ENCODE data around the gene LGMN. TPM values are rescaled to one million over a fixed set of nuclear protein-coding genes. Genes with fewer than 3 reads are reported as not detected.

LGMN gene
- total RNA-seq (2014; rRNA removed; shearing (Covaris generic); ENCODE audit: low replicate concordance), result not detected in 2 replicates

DNA sequence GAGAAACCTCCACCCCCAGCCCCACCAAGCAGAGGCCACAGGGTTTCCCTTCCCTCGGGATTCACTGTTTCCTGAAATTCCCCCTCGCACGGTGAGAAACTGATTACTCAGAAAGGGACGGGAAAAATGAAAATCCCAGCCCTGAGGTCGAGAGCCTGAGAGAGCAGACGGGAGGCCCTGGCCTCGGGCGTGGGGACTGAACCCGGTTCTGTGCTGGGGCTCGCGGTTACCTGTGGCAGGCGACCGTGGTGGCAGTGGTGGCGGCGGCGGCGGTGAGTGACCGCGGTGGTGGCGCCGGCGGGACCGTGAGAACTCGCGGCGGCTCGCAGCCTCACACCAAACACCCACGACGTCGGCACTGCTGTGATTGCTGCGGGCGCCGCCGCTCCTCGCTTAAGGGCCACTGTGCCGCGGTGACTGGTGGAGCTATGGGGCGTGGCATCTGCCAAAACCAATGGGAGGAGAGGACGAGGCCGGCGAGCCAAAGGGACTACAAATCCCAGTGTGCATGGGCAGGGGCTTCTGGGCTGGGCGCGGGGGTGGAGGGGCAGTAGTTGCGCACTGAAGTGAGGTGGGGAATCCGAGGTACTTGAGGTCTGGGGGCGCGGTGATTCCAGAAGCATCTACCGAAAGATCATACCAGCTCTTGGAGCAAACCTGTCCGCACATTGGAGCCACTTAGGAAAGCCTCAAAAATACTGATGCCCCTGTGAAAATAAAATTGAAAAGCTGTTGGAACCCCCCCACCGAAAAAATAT, at the start of gene LGMN:
Gene LGMN, minus strand, starts transcription at position 369 of the 758 bp plus-strand sequence. CDS start 15,841 bp downstream, outside the sequence.
- H3K9me3 ChIP-seq (ENCODE audit: low read length), result peaks cover 3% of the 10 kb centered on the region; the same call in 1 of the 2 replicates
- H3K9me2 ChIP-seq (replicated peaks; ENCODE audit: insufficient read depth, low read length), result no peaks in the 10 kb centered on the region
- H3K4me3 ChIP-seq (ENCODE audit: low read length), result no peak within 1 kb of the TSS
- H3K79me2 ChIP-seq (ENCODE audit: low read length), result no peaks in the 10 kb centered on the region
- H3K27me3 ChIP-seq (ENCODE audit: low read length), result no peaks in the 10 kb centered on the region
- H3K9ac ChIP-seq (ENCODE audit: low read length), result no peak within 1 kb of the TSS
- no peak within 1 kb of the TSS for H3K27ac ChIP-seq (ENCODE audit: low read length)
- H4K20me1 ChIP-seq (ENCODE audit: insufficient read depth, low read depth, low read length), result no peaks in the 10 kb centered on the region
- H3K4me1 ChIP-seq (ENCODE audit: low read length), result peaks cover 5% of the 10 kb centered on the region; the same call in 1 of the 2 replicates
- no peak for DNase-seq
- no peak within 1 kb of the TSS for H3K4me2 ChIP-seq (ENCODE audit: low read depth, low read length, poor library complexity, severe bottlenecking)
- no peak within 1 kb of the TSS; the same call in 1 of the 2 replicates for H2AFZ ChIP-seq (ENCODE audit: low read length)
- no peaks in the 10 kb centered on the region for H3K36me3 ChIP-seq (ENCODE audit: insufficient read depth, low read length)

DNA sequence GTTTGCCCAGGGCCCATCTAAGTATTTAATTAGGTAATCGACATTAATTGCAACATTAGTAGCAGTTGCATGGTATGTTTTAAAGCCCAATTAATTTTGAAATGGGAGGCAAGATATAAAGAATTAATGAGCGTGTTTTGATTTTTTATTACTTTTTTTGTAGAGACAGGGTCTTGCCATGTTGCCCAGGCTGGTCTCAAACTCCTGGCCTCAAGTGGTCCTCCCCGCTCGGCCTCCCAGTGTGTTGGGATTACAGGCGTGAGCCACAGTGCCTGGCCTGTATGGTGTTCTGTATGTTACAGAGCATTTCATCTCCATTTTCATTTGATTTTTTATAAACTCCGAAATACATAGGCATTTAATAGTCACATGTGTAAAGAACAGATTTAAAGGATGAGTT, 46.5 kb upstream of the LGMN start:
- Histone ChIP-seq H3K9me3 (ENCODE audit: low read length) (peaks cover 10% of the 10 kb centered on the region), H4K20me1 (ENCODE audit: insufficient read depth, low read depth, low read length) (no peaks in the 10 kb centered on the region), H2AFZ (ENCODE audit: low read length) (no peak overlapping the region), H3K27me3 (ENCODE audit: low read length) (peaks cover 3% of the 10 kb centered on the region; the same call in 1 of the 2 replicates), H3K27ac (ENCODE audit: low read length) (peak overlapping the region; percentile 51), H3K4me1 (ENCODE audit: low read length) (peaks cover 22% of the 10 kb centered on the region), H3K9me2 (replicated peaks; ENCODE audit: insufficient read depth, low read length) (no peaks in the 10 kb centered on the region), H3K4me2 (ENCODE audit: low read depth, low read length, poor library complexity, severe bottlenecking) (peak overlapping the region; percentile 92), H3K79me2 (ENCODE audit: low read length) (peaks cover 50% of the 10 kb centered on the region), H3K9ac (ENCODE audit: low read length) (peak overlapping the region; percentile 92), H3K36me3 (ENCODE audit: insufficient read depth, low read length) (peaks cover 23% of the 10 kb centered on the region), H3K4me3 (ENCODE audit: low read length) (peak overlapping the region; percentile 96)
- no peak for DNase-seq

DNA sequence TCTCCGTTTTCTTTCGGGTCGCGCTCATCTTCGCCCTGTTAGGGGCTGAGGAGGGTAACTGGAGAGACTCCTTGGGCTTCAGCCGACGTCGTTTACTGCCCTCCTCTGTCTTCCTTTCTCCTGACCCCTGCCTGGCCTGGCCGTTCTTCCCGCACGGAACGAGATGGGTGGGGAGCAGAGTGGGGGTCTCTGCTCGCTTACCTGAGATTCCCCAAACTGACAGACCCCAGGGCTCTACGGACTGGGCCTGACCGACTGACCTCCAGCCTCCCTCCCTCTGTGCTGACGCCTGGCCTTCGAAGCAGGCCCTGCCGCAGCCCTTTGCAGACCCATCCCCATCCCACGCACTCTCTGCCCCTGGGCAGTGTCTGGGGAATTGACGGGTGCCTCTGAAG, 46.1 kb upstream of the LGMN start:
- peaks cover 10% of the 10 kb centered on the region for H3K9me3 ChIP-seq (ENCODE audit: low read length)
- peak overlapping the region; percentile 96 for H3K4me3 ChIP-seq (ENCODE audit: low read length)

DNA sequence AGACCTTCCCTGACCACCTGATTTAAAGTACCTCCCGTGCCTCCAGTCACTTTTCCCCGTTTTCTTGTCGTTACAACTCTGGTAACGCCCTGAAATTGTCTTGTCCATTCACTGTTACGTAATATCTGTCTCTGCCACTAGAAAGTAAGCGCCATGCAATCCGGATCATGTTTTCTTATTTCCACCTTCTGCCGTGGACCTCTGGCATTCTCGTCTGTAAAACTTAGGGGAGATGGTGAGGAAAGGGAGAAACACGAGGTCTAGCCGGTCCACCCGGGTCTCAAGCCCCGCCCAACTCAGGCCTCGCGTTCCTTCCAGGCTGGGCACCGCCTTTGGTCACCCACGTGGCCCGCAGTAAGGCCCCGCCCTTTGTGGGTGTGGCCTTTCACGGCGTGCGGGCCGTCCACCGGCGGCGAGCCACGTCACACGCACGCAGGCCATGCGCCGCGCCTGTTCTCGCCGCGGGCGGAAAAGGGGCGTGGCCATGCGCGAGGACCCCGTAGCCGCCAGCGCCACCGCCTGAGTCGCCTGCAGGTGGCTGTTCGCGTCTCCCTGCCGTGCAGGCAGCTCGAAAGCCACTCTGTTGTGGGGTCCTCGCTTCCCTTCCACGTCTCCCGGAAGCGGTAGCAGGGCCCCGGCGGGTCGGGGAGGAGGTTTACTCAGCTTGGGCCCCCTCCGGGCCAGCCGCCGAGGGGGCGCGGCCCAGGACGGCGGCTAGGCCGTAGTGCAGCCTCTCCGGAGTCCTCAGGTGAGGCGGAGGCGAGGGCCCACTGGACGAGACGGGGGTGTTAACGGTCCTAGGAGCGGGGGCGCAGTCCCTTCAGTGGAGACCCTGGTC, 45.5 kb upstream of the LGMN start, which contains the start of gene GOLGA5:
Gene GOLGA5, plus strand, starts transcription at position 597 of the 838 bp plus-strand sequence. CDS start 3,133 bp downstream, outside the sequence.
- peaks cover 22% of the 10 kb centered on the region for H3K4me1 ChIP-seq (ENCODE audit: low read length)
- H3K9ac ChIP-seq (ENCODE audit: low read length), result peak within 1 kb of the TSS; percentile 92
- H3K27me3 ChIP-seq (ENCODE audit: low read length), result peaks cover 3% of the 10 kb centered on the region; the same call in 1 of the 2 replicates
- peaks cover 44% of the 10 kb centered on the region for H3K79me2 ChIP-seq (ENCODE audit: low read length)
- peak within 1 kb of the TSS; percentile 51 for H3K27ac ChIP-seq (ENCODE audit: low read length)
- H3K4me3 ChIP-seq (ENCODE audit: low read length), result peak within 1 kb of the TSS; percentile 96
- peaks cover 23% of the 10 kb centered on the region for H3K36me3 ChIP-seq (ENCODE audit: insufficient read depth, low read length)
- H4K20me1 ChIP-seq (ENCODE audit: insufficient read depth, low read depth, low read length), result no peaks in the 10 kb centered on the region
- DNase-seq, result peak; percentile 100
- H3K9me2 ChIP-seq (replicated peaks; ENCODE audit: insufficient read depth, low read length), result no peaks in the 10 kb centered on the region
- peaks cover 10% of the 10 kb centered on the region for H3K9me3 ChIP-seq (ENCODE audit: low read length)
- H3K4me2 ChIP-seq (ENCODE audit: low read depth, low read length, poor library complexity, severe bottlenecking), result peak within 1 kb of the TSS; percentile 92
- H2AFZ ChIP-seq (ENCODE audit: low read length), result peak within 1 kb of the TSS; percentile 67

More for the DNA sequence above, 46.1 kb upstream of the LGMN start:
- H4K20me1 ChIP-seq (ENCODE audit: insufficient read depth, low read depth, low read length), result no peaks in the 10 kb centered on the region
- peaks cover 46% of the 10 kb centered on the region for H3K79me2 ChIP-seq (ENCODE audit: low read length)
- peak overlapping the region; percentile 51; the same call in 1 of the 2 replicates for H2AFZ ChIP-seq (ENCODE audit: low read length)
- peaks cover 18% of the 10 kb centered on the region for H3K4me1 ChIP-seq (ENCODE audit: low read length)
- peak overlapping the region; percentile 51 for H3K27ac ChIP-seq (ENCODE audit: low read length)
- H3K9me2 ChIP-seq (replicated peaks; ENCODE audit: insufficient read depth, low read length), result no peaks in the 10 kb centered on the region
- peak overlapping the region; percentile 92 for H3K9ac ChIP-seq (ENCODE audit: low read length)
- peaks cover 3% of the 10 kb centered on the region; the same call in 1 of the 2 replicates for H3K27me3 ChIP-seq (ENCODE audit: low read length)
- DNase-seq, result peak; percentile 55
- H3K36me3 ChIP-seq (ENCODE audit: insufficient read depth, low read length), result peaks cover 23% of the 10 kb centered on the region
- peak overlapping the region; percentile 92 for H3K4me2 ChIP-seq (ENCODE audit: low read depth, low read length, poor library complexity, severe bottlenecking)

DNA sequence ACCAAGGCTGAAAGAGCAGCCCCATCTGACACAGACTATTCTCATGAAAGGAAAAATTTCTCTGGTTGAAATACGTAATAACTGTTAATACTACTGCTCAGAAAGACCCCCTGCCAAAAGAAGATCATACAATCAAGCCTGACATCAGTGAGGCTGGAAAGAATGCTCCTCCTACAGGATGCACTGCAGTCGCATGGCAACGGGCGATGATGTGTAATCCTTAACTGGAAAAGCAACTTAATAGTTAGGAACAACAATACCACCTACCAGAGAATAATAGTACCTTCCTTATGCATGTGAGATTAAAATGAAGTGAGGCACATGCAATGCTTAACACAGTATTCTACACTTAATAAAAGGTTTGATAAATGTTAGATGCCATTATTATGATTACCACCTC, 44.5 kb upstream of the LGMN start:
- Histone ChIP-seq H2AFZ (ENCODE audit: low read length) (0 out of 2 replicates have a peak overlapping the region, but pooled peaks have one; percentile 67), H3K9ac (ENCODE audit: low read length) (no peak overlapping the region), H3K4me1 (ENCODE audit: low read length) (peaks cover 22% of the 10 kb centered on the region), H4K20me1 (ENCODE audit: insufficient read depth, low read depth, low read length) (no peaks in the 10 kb centered on the region), H3K27me3 (ENCODE audit: low read length) (peaks cover 3% of the 10 kb centered on the region; the same call in 1 of the 2 replicates), H3K79me2 (ENCODE audit: low read length) (peaks cover 34% of the 10 kb centered on the region), H3K4me3 (ENCODE audit: low read length) (0 out of 2 replicates have a peak overlapping the region, but pooled peaks have one; percentile 38), H3K9me3 (ENCODE audit: low read length) (peaks cover 10% of the 10 kb centered on the region), H3K4me2 (ENCODE audit: low read depth, low read length, poor library complexity, severe bottlenecking) (no peak overlapping the region), H3K27ac (ENCODE audit: low read length) (no peak overlapping the region), H3K9me2 (replicated peaks; ENCODE audit: insufficient read depth, low read length) (no peaks in the 10 kb centered on the region), H3K36me3 (ENCODE audit: insufficient read depth, low read length) (peaks cover 13% of the 10 kb centered on the region)
- no peak for DNase-seq

DNA sequence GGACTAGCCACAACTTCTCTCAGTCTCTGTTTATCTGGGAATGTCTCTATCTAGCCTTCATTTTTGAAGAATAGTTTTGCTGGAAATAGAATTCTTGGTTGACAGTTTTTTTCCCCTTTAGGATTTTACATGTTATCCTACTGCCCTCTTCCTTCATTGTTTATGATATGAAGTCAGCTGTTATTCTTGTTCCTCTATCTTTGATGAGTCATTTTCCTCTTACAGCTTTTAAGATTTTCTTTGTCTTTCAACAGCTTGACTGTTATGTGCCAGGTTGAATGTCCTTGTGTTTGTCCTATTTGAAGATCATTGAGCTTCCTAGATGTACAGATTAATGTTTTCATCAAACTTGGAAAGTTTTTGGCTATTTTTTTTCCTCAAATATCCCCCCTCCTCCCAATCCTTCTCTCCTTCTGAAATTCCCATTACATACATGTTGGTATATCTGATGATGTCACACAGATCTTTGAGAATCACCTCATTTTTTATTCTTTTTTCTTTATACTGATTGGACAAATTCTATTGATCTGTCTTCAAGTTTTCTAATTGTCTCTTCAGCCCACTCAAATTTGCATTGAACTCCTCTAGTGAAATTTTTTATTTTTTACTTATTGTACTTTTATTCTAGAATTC, 41.1 kb upstream of the LGMN start:
- no peak overlapping the region for H3K4me2 ChIP-seq (ENCODE audit: low read depth, low read length, poor library complexity, severe bottlenecking)
- H4K20me1 ChIP-seq (ENCODE audit: insufficient read depth, low read depth, low read length), result no peaks in the 10 kb centered on the region
- peaks cover 10% of the 10 kb centered on the region for H3K9me3 ChIP-seq (ENCODE audit: low read length)
- no peak overlapping the region for H2AFZ ChIP-seq (ENCODE audit: low read length)
- H3K9me2 ChIP-seq (replicated peaks; ENCODE audit: insufficient read depth, low read length), result no peaks in the 10 kb centered on the region
- no peak overlapping the region for H3K27ac ChIP-seq (ENCODE audit: low read length)
- peaks cover 3% of the 10 kb centered on the region; the same call in 1 of the 2 replicates for H3K27me3 ChIP-seq (ENCODE audit: low read length)
- DNase-seq, result no peak
- peaks cover 7% of the 10 kb centered on the region for H3K4me1 ChIP-seq (ENCODE audit: low read length)
- no peak overlapping the region for H3K4me3 ChIP-seq (ENCODE audit: low read length)
- H3K36me3 ChIP-seq (ENCODE audit: insufficient read depth, low read length), result no peaks in the 10 kb centered on the region; the same call in 1 of the 2 replicates
- H3K9ac ChIP-seq (ENCODE audit: low read length), result no peak overlapping the region
- peaks cover 4% of the 10 kb centered on the region for H3K79me2 ChIP-seq (ENCODE audit: low read length)

DNA sequence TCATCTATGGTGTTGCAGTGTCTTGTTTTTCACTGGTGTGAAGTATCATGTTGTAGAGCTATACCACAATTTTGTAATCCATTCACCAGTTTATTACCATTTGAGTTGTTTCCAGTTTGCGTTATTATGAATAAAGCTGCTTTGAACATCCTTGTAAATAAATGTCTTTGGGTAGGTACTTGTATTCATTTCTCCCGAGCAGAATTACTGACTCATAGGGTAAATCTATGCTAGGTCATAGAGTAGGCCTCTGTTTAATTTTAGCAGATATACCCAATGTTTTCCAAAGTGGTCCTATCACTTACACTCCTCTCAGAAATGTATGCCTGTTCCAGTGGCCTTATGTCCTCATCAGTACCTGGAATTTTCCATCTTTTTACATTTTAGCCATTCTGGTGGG, 39.1 kb upstream of the LGMN start:
- Histone ChIP-seq H3K9ac (ENCODE audit: low read length) (no peak overlapping the region), H3K4me1 (ENCODE audit: low read length) (peaks cover 4% of the 10 kb centered on the region; the same call in 1 of the 2 replicates), H3K4me2 (ENCODE audit: low read depth, low read length, poor library complexity, severe bottlenecking) (no peak overlapping the region), H3K4me3 (ENCODE audit: low read length) (no peak overlapping the region), H3K9me2 (replicated peaks; ENCODE audit: insufficient read depth, low read length) (no peaks in the 10 kb centered on the region), H2AFZ (ENCODE audit: low read length) (no peak overlapping the region), H3K79me2 (ENCODE audit: low read length) (no peaks in the 10 kb centered on the region), H3K9me3 (ENCODE audit: low read length) (no peaks in the 10 kb centered on the region; the same call in 1 of the 2 replicates), H3K27me3 (ENCODE audit: low read length) (no peaks in the 10 kb centered on the region), H3K27ac (ENCODE audit: low read length) (no peak overlapping the region), H3K36me3 (ENCODE audit: insufficient read depth, low read length) (no peaks in the 10 kb centered on the region), H4K20me1 (ENCODE audit: insufficient read depth, low read depth, low read length) (no peaks in the 10 kb centered on the region)
- DNase-seq, result no peak
